GM21717 (cell line): Measurements from ENCODE around the gene BARHL1.

Source experiments
- ATAC-seq: cut with Tn5 transposase; IDR thresholded peaks from one replicate; pipeline ENCODE4 v1.9.1; 2021; ENCODE audit warnings: mild to moderate bottlenecking, moderate library complexity; ENCODE audit not compliant: unreplicated experiment

BARHL1 gene

DNA sequence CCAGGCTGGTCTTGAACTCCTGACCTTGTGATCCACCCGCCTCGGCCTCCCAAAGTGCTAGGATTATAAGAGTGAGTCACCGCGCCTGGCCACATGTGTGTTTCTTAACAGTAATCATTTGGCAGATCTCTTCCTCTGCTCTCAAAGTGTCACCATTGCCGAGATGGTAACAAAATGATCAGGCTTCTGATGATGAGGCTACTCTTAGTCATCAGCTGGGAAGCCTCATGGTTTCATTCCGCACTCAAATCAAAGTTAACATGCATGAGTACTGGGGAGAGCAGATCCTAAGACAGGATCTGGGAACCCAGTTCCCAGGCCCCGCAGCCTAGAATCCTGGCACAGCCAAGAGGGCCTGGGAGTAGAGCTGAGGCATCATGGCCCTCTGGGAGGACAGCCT, 27.4 kb downstream of the BARHL1 start:
- no peak for ATAC-seq

DNA sequence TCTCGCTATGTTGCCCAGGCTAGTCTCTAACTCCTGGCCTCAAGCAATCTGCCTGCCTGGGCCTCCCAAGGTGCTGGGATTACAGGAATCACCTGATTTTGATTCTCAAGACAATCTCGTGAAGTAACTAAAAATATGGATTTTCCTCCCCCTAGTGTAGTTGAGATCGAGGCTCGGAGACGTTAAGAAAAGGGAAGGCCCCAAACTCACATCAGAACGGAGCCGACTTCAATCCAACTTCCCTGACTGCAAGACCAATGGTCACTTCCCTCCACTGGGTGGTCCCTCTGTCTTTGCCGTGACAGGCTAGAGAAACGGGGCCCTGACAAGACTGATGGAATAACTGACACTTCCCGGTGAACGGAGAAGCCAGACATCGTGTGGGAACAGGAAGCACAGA, 28.3 kb downstream of the BARHL1 start:
- ATAC-seq: no peak

DNA sequence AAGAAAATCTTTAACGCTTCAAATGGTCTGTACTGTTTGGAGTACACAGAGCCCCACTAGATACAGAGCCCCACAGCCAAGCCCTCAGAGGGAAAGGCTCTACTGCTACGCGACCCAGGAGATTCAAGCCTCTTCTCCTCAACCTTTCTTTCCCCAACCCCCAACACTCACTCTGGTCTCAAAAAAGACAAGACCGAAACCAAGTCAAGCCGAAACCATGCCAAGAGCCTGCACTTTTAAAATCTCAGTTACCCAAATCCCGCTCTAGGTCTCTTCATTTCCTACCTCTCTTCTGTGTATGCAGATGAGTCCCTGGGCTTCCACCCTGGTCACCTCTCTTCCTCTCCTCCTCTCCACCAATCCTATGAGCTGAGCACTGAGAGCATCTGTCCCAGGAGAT, 31.9 kb downstream of the BARHL1 start:
- no peak for ATAC-seq

DNA sequence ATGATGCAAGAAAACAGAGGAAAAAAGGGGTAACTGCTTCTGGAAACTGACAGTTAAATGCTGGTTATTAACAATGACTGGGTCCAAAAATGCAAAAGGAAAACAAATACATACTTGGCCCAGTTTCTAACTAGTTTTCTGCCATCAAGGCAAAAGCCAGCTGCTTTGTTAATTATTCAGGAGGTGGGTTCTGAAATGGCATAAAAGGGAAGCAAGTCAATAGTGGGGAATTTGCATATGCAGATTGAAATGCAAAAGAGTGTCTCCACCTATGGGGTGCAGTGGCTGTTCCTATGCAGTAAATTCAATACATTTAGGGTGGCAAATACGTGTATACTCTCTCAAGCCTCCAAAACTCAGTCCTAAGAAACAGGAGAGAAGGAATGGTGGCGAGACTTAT, 33.4 kb downstream of the BARHL1 start:
- no peak for ATAC-seq

DNA sequence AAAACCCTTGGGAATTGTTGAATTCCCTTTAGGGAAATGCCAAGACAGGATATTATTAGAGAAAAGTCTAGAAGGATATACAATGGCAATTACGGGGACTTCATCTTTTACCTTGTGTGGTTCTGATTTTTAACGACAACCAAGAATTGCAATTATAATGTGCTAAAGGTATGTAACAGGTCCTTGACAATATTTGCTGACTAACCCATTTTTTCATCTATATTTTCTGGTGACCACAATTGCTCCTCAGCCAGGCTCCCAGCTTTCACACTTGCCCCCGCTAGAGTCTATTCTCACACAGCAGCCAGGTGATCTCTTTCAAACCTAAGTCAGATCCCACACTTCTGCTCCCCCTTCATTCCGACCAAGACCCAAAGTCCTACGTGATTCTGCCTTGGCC, 34.3 kb downstream of the BARHL1 start:
- no peak for ATAC-seq

DNA sequence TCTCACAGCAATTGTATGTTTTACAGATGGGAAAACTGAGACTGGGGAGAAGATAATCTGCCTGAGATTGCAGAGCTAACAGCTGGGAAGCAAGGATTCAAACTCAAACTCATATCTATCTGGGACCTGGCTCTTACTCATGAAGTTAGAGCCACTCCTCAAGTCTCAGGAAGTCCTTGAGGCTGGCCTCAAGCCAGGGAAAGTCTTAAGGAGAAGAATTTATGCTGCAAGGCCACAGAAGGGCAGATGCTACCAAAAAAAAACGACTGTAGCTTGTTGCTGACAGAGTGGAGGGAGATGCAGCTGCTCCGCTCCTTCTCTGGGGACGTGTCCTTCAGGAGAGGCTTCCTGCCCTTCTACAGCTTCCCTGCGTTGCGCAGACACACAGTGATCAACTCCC, 39.8 kb downstream of the BARHL1 start:
- ATAC-seq: no peak

DNA sequence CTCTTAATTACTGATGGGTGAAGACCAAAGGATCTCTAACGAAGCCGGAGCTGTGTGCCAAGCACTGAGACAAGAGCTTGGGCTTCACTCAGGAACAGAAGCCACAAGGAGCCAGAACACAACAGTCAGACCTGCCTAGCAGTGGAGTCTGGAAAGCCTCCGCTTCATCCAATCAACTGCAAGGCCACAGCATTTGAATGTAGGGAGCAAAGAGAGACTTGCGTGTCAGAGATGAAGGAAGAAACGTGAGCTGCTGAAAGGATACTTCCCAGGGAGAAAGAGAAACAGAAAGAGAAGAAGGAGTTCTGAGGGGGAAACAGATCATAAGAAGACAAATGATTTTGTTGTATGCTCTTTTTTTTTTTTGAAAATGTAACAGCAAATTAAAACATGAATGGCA, 43.9 kb downstream of the BARHL1 start:
- no peak for ATAC-seq

DNA sequence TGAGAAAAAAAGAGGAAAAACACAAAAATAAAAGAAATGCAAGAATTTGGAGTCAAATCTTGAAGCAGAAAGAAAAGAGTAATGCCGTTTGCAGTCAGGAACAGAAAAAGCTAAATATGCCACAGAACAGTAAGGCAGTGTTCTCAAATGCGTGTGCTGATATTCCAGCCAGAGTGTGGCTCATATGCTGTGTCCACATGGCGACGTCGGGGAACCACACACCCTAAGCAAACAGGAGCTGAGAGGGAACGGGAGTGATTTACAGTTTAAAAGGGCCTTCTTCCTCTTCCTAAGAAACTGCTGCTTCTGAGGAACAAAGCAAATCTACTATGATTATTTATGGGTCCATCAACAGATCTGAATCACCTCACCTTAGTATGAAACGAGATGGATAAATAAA, 44.7 kb downstream of the BARHL1 start:
- ATAC-seq: no peak

DNA sequence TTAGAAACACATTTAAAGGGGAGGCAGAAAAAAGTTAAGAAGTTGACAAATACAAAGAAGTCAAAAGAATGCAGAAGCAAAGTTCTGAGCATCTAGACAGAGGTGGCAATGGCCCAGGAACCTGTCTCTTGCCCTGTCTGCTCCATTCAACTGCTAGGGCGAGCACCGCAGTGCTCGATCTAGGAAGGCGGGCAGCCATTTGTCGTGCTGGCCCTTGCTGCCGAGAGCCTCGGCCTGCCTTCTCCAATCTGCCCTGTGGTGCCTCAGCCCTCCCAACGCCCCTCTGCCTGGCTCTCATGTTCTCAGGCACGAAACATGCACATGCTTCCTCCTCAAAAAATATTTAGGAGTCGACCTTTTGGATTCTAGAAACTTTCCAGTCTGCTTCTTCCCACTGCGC, 45.2 kb downstream of the BARHL1 start:
- ATAC-seq: no peak

DNA sequence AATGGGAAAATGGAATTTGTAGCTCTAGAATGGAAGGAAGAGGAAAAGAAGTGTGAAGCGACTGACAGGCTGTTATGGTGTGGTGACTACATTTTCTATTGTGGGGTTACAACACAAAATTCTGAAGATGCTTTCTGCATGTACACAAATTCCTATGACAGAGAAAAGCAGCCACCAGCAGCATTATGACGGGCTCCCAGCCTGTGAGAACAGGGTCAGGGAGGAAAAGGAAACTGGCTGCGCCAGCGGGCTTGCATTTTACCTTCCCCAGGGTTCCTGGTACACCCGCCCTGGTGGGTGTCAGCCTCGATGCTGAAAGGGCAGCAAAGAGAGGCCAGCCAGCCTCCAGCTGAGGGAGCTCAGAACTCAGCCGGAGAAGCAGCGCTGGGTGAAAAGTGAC, 46.3 kb downstream of the BARHL1 start:
- ATAC-seq: no peak

DNA sequence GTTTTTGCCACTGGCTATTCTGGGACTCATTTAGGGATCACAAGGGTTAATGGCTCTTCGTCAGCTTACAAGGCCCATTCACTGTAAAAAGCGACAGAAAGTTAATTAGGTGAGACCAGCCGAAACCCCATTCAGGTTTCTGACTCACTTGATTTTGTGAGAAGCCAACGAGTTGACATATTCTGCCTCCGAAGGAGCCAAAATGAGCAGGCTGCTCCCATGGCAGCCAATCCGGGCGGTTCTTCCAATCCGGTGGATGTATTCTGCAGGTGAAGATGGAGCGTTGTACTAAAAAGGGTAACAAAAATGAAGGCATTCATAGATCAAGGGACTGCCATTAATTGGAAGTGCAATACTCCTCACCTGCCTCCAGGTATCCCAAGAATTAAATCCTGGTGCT, 47.7 kb downstream of the BARHL1 start:
- ATAC-seq: no peak

DNA sequence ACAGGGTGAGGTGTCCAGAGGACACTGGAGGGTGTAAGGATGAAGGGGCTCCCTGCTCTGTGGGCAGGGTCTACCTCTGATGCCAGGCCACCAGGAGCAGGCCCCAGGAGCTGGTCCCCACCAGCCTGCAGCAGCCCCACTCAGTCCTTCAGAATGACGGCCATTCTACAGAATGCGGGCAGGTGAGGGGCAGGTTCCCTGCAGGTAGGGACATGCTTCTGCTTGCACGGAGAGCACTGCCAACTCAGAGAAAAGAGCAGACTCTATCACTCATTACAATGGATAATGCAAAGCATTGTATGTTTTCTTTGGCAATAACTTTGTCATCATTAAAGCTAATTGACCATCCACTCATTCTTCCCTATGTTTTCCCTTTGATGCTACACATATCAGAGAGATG, 48.4 kb downstream of the BARHL1 start:
- no peak for ATAC-seq

DNA sequence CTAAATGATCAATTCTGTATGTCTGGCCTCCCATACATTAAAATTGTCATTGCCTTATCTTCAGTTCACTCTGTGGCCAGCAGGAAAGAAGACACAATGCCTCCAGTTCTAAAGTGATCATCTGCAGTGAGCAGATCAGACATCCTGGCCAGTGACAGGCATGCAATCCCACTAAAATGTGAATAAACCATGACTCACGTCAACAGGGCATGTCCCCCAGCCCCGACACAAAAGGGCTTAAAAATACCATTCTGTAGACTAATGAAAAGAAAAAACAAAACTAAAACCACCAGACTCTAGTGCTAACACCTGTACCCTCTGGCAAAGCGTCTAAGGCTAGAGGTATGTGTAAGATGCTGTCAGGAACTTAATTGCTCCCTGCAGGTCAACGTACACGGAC, 48.9 kb downstream of the BARHL1 start:
- ATAC-seq: no peak

DNA sequence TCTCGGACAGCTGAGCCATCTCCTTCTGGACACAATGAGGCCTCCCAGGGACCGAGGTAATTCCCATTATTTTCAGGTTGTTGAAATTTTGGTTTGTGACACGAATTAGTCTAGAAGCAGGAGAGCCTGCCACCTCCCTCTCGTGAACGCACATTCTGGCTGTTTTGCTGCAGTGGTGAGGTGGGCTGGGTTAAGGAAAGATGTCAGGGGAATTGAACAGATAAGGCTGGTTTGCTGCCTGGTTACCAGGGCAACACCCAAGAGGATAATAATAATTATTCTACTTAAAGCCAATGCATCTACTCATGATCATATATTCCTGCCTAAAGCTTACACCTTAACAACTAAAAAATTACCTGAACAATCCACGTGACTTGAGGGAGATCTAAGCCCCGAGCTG, 49.3 kb downstream of the BARHL1 start:
- no peak for ATAC-seq

DNA sequence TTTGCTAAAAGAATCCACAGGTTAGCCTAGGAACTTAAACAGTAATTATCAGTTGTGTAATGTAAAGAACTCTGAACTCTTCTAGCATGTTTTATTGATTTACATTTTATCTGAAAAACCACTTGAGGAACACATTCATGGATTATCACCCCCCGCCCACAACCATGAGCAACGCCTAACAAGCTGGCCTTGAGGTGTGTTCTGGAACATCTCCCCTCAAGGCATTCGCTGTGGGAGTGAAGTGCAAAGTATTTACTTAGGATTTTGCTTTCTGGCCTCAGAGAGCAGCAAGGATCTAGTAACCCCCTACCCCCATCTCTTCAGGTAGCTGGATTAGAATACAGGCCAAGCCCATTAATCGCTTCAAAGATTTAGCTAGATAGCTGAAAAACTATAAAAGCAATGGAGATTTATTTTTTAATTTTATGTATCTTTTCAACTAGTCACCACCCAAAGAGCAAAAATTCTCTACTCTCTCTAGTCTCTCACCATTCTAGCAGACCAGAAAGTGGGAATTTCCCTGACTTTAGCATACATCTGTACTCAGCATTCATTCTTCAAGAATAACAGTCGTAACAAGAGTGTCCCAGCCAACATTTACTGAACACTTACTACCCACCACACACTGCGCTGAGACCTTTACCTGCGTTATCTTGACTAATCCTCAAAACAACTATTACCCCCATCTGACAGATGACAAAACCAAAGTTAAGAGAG, 50.2 kb downstream of the BARHL1 start:
- no peak for ATAC-seq

DNA sequence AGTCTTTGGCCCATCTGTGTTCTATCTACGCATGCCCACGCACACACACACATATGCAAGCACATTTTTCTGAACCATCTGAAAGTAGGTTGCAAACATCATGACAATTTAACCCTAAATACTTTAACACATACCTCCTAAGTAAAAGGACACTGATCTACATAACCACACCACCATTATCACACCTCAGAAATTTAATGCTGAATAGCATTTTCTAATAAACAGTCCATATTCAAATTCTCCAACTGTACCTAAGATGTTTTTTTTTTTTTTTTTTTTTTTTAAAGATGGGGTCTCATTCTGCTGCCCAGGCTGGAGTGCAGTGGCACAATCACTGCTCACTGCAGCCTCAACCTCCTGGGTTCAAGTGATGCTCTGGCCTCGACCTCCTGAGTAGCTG, 51.9 kb downstream of the BARHL1 start:
- ATAC-seq: no peak

DNA sequence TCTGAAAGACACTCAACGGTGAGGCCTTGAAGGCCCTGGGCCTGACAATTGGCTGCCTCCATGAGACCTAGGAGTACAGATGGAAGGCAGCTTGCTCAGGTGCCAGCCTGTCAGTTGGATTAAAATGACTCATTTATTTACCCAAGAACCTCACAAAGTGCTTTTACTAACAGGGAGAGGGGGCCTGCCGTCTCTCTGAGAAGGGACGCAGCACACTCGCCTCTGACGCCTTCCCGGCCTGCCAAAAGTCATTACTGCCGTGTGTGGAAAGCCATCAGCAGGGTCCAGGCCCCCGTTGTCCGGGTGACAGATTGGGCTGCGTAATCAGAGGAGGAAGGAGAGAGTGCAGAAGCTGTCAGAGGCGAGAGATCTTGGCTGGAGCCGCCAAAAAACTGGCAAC, 54.9 kb downstream of the BARHL1 start:
- ATAC-seq: no peak

DNA sequence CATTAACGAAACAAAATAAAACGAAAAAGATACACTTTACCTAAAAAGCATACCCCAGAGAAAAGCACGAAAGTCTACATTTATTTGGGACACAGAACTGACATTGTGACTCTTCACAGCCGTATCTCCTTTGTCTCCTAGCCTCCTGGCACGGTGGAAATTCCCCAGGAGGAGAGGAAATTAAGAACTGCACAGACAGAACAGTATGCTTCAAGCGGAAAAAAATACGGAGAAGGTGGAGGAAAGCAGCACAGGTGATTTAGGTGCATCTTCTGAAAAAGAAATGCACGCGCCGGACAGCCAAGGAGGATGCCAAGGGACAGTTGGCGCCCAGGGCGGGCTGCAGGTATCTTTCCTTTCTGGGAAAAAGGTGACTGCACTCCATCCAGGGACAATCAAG, 55.4 kb downstream of the BARHL1 start:
- no peak for ATAC-seq

DNA sequence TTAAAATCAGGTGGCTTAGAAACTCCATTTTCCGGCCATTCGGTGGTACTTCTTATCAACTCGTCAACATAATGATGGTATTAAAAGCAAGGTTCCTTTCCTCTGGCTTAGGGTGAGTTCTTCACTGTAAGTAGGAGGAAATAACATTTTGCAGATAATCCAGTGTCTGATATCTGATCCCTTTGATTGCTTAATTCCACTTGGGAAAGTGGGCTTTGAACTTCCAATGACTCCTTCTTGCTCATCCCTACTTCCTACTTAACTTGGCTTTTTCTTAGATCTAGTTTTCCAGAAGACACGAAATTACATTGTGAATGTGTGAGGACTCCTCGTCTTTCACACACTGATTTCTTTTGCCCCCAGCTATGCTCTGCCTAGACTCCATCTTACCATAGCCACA, 55.8 kb downstream of the BARHL1 start:
- no peak for ATAC-seq

DNA sequence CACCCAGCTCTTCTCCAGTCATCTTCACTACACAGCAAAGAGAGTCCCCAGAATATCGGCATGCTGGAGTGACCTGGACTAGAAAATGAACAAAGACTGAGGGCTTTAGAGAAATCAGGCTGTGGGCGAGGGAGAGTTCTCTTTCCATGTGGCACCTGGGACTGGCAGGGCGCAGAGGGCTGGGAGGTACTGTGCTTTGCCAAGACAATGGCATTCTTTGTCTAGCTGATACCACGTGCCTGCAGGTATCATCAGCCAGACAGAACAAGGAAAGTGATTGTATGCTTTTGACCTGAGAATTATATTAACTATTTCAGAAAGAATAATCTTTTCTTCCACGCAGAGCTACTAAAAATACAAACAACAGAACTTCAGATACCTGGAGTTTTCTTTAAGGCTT, 56.9 kb downstream of the BARHL1 start:
- no peak for ATAC-seq
